Body of pancreas (tissue), 4 donors: ENCODE measurements around the gene USP24. TPM values are rescaled to one million over a fixed set of nuclear protein-coding genes. Genes with fewer than 3 reads are reported as not detected.

Source experiments
- ATAC-seq: fragments of 150-250 bp; one replicate; pipeline ENCODE4 v1.9.1; 2016
- DNase-seq, 4 donors: peaks; one replicate each; pipeline ENCODE4 v3.0.0-alpha.2; 2019
- H3K27ac ChIP-seq, 4 donors: fragments of 200-600 bp; sonication (generic); 1 replicate in 3 of 4; 2 replicates in 1 of 4; pipeline versions ENCODE4 v1.5.1 to v1.6.1; 2016 to 2019; ENCODE audit warnings: mild to moderate bottlenecking in 1 of 4, mixed read lengths in 1 of 4, moderate library complexity in 1 of 4
- H3K27me3 ChIP-seq, 2 donors: fragments of 200-600 bp; sonication (generic); one replicate each; pipeline ENCODE4 v1.6.0; 2016; ENCODE audit warnings: mild to moderate bottlenecking in 1 of 2
- H3K36me3 ChIP-seq, 2 donors: fragments of 200-600 bp; sonication (generic); replicated peaks in 1 of 2; 2 replicates each; pipeline ENCODE4 v1.5.1; 2016; ENCODE audit warnings: low read depth in 2 of 2; ENCODE audit not compliant: insufficient read depth in 1 of 2
- H3K4me1 ChIP-seq: fragments of 200-600 bp; sonication (generic); one replicate; pipeline ENCODE4 v1.6.0; 2016
- H3K4me3 ChIP-seq, 2 donors: fragments of 200-600 bp; sonication (generic); 1 replicate in 1 of 2; 2 replicates in 1 of 2; pipeline ENCODE4 v1.5.1; 2016 to 2019
- H3K9me3 ChIP-seq, 3 donors: fragments of 200-600 bp; sonication (generic); 1 replicate in 2 of 3; 2 replicates in 1 of 3; pipeline ENCODE4 v1.5.1; 2016
- POLR2A ChIP-seq, 3 donors: fragments of 450-650 bp; IDR thresholded peaks; one replicate each; pipeline ENCODE4 v1.6.1; 2016; ENCODE audit warnings: antibody characterized with exemption in 3 of 3, mild to moderate bottlenecking in 2 of 3
- WGBS, 2 donors: methylation state at CpG; one replicate each; pipeline ENCODE4 v1.1.5; 2017; 5-methylcytosine and 5-hydroxymethylcytosine counted together
- intact Hi-C: fragments of 100-400 bp; cut with DNase I; formaldehyde crosslinking; loops from one replicate; pipeline ENCODE4 v1.15.1; 2023
- total RNA-seq, 2 donors: library from RNA; depleted of rRNA; stranded (reverse); fragments of >200 nt; gene quantifications; one replicate each; pipeline ENCODE4 v1.1.0, GENCODE V29; 2016
- TF ChIP-seq, protein P1 (sequence below), 7 experiments: fragments of 450-650 bp in 4 of 7; fragments of 200-600 bp in 3 of 7; sonication (generic) in 3 of 7; IDR thresholded peaks; one replicate each; pipeline ENCODE4 v1.5.1; 2016 to 2019; ENCODE audit warnings: antibody characterized with exemption in 7 of 7

Gene USP24
- total RNA-seq, 2 donors from 2014 or later = 28.3 to 68.6 TPM

DNA sequence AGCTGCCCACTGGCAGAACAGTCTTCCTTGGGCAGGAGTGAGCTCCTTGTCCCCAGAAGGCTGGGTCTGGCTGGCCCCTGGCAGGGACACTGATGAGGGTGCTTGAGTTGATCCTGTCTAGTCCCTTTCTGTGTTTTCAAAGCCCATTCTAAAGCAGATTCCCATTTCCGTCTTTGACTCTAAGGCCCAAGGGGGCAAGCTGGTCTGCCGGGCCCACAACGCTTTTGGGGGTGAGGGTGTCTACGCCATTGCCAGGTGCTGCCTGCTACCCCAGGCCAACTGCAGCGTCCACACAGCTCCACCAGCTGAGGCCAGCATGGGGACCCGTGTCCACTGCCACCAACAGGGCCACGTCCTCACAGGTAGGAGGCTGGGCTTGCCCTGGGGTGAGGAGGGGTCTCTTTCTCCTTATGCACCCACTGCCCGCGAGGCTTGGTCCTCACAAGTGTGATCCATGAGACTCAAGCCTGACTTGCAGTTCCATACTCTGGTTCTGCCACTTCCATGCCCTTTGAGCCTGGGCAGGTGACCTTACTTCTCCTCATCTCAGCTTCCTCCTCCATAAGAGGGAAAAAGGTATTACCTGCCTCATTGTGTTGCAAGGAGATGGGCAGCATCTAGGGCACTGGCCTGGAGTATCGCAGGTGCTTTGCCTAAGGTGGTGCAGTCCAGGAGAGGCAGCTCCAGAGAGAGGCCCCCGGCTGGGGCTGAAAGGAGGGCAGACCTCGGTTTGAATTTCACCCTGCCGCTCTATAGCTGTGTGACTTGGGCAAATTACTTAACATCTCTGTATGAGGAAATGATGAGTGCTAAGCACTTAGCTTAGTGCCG is 155.6 kb downstream of the USP24 start:
- no peak for TF ChIP-seq POLR2A (IDR thresholded peaks at IDR 0.05)
- TF ChIP-seq, protein P1, sequence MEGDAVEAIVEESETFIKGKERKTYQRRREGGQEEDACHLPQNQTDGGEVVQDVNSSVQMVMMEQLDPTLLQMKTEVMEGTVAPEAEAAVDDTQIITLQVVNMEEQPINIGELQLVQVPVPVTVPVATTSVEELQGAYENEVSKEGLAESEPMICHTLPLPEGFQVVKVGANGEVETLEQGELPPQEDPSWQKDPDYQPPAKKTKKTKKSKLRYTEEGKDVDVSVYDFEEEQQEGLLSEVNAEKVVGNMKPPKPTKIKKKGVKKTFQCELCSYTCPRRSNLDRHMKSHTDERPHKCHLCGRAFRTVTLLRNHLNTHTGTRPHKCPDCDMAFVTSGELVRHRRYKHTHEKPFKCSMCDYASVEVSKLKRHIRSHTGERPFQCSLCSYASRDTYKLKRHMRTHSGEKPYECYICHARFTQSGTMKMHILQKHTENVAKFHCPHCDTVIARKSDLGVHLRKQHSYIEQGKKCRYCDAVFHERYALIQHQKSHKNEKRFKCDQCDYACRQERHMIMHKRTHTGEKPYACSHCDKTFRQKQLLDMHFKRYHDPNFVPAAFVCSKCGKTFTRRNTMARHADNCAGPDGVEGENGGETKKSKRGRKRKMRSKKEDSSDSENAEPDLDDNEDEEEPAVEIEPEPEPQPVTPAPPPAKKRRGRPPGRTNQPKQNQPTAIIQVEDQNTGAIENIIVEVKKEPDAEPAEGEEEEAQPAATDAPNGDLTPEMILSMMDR (IDR thresholded peaks at IDR 0.05) = no peak
- intact Hi-C loops = no loop called here
- Histone ChIP-seq H3K36me3 (no peaks in the 10 kb centered on the region), H3K4me1 (no peaks in the 10 kb centered on the region), H3K27me3 (no peaks in the 10 kb centered on the region), H3K27ac (no peak overlapping the region), H3K4me3 (no peak overlapping the region), H3K9me3 (no peaks in the 10 kb centered on the region)
- WGBS, 2 donors = 83 to 88% methylated on average over 11 to 14 of the region's 14 CpGs
- ATAC-seq (no peak), DNase-seq (no peak)

DNA sequence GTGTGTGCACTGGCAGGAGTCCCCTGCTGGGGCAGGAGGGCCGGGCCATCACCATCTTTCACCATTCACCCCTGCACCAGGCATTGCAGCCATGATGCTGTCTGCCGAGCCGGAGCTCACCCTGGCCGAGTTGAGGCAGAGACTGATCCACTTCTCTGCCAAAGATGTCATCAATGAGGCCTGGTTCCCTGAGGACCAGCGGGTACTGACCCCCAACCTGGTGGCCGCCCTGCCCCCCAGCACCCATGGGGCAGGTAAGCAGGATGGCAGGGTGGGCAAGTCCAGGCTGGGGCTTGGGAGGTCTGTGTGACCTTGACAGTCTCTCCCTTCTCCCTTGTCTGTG is 157.2 kb downstream of the USP24 start:
- TF ChIP-seq, protein P1 (IDR thresholded peaks at IDR 0.05) = no peak
- TF ChIP-seq POLR2A (IDR thresholded peaks at IDR 0.05) = no peak
- WGBS, 2 donors = 87% methylated on average over 6 of the region's 6 CpGs; no CpG with 5 or more reads in 1 of the 2 donors
- Histone ChIP-seq H3K36me3 (no peaks in the 10 kb centered on the region), H3K4me1 (no peaks in the 10 kb centered on the region), H3K27me3 (no peaks in the 10 kb centered on the region), H3K4me3 (no peak overlapping the region), H3K27ac (no peak overlapping the region), H3K9me3 (no peaks in the 10 kb centered on the region)
- intact Hi-C loops = no loop called here
- ATAC-seq = no peak
- no peak for DNase-seq

DNA sequence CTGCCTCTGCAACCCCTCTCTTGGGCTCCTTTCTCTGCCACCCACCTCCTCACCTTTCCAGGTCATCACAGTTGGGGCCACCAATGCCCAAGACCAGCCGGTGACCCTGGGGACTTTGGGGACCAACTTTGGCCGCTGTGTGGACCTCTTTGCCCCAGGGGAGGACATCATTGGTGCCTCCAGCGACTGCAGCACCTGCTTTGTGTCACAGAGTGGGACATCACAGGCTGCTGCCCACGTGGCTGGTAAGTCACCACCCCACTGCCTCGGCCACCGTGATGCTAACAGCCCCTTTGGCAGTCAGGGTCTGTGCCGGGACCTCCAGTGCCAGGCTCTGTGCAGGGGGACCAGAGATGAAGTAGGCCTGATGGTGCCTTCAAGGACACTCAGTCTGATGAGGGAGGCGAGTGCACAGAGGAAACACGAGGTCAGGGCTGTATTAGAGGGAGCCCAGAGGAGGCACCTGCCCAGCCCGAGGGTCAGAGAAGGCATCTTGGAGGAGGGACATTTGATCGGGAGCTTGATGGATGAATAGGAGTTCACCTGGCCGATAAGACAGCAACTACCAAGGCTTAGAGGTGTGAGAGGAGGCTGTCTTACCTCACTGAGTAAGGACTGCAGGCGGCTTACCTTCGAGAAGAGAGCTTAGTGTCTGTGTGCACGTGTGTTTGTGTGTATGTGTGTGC is 157.8 kb downstream of the USP24 start:
- no peak overlapping the region for H3K4me3 ChIP-seq
- H3K27ac ChIP-seq = no peak overlapping the region
- no peak for DNase-seq
- TF ChIP-seq POLR2A (IDR thresholded peaks at IDR 0.05) = no peak
- TF ChIP-seq, protein P1 (IDR thresholded peaks at IDR 0.05) = no peak
- intact Hi-C loops = no loop called here
- ATAC-seq = no peak
- H3K36me3 ChIP-seq = no peaks in the 10 kb centered on the region
- 88 to 94% methylated on average over 8 to 14 of the region's 15 CpGs for WGBS, 2 donors
- no peaks in the 10 kb centered on the region for H3K4me1 ChIP-seq
- no peaks in the 10 kb centered on the region for H3K27me3 ChIP-seq
- H3K9me3 ChIP-seq = no peaks in the 10 kb centered on the region

DNA sequence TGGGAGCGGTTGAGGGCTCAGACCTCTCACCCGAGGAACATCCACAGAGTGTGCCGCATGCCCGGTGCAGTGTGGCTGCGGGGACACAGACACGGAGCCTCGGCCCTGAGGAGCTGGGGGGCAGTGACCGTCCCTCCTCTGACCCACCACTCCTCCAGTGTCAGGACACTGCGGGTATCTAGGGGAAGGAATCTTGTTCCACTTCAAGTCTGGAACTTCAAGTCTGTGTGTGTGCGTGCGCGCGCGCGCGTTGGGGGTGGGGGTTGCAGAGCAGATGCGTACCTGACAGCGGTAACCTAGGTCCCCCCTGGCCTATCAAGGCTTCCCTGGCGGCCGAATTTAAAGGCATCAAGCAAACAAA is 158.6 kb downstream of the USP24 start:
- Histone ChIP-seq H3K9me3 (no peaks in the 10 kb centered on the region), H3K27ac (no peak overlapping the region), H3K4me3 (no peak overlapping the region), H3K4me1 (no peaks in the 10 kb centered on the region), H3K36me3 (no peaks in the 10 kb centered on the region), H3K27me3 (no peaks in the 10 kb centered on the region)
- intact Hi-C loops = no loop called here
- WGBS, 2 donors = 91 to 93% methylated on average over 14 to 20 of the region's 20 CpGs
- no peak for TF ChIP-seq POLR2A (IDR thresholded peaks at IDR 0.05)
- TF ChIP-seq, protein P1 (IDR thresholded peaks at IDR 0.05) = no peak
- no peak for ATAC-seq
- DNase-seq = no peak
